Natural killer cell (primary cell): ENCODE data around the gene TBKBP1. TPM values are rescaled to one million over a fixed set of nuclear protein-coding genes. Genes with fewer than 3 reads are reported as not detected.

ENCODE experiments used
- ATAC-seq, 3 donors: fragments of 150-1000 bp in 2 of 3; fragments of 200-7000 bp in 1 of 3; cut with Tn5 transposase; 1 replicate in 1 of 3; 2 replicates in 2 of 3; pipeline ENCODE4 v1.10.0; 2021; ENCODE audit warnings: mild to moderate bottlenecking in 2 of 3, moderate library complexity in 2 of 3
- DNase-seq, 2 donors: peaks; one replicate each; pipeline versions ENCODE4 v3.0.0 to v3.0.0-alpha.2; 2013 to 2021; ENCODE audit warnings: mixed read lengths in 1 of 2
- H3K27ac ChIP-seq: one replicate; pipeline ENCODE4 v1.5.1; 2013; ENCODE audit warnings: mild to moderate bottlenecking, low read length
- H3K27me3 ChIP-seq: one replicate; pipeline ENCODE4 v1.6.1; 2013; ENCODE audit warnings: low read length; ENCODE audit not compliant: control insufficient read depth, insufficient read depth
- H3K36me3 ChIP-seq: one replicate; pipeline ENCODE4 v1.6.1; 2013; ENCODE audit warnings: low read length; ENCODE audit not compliant: control insufficient read depth, insufficient read depth
- H3K4me1 ChIP-seq: one replicate; pipeline ENCODE4 v1.6.1; 2013; ENCODE audit warnings: low read length; ENCODE audit not compliant: control insufficient read depth, insufficient read depth
- H3K4me3 ChIP-seq: one replicate; pipeline ENCODE4 v1.5.1; 2013; ENCODE audit warnings: low read length
- H3K9me3 ChIP-seq: one replicate; pipeline ENCODE4 v1.6.1; 2013; ENCODE audit warnings: low read length; ENCODE audit not compliant: control insufficient read depth, insufficient read depth
- H3K27ac Mint-ChIP-seq, 2 donors: one replicate each; pipeline ENCODE4 v1.8.0; 2022; ENCODE audit warnings: mild to moderate bottlenecking in 2 of 2, mixed read lengths in 2 of 2, moderate library complexity in 1 of 2
- H3K27me3 Mint-ChIP-seq, 2 donors: one replicate each; pipeline ENCODE4 v1.8.0; 2022; ENCODE audit warnings: low read depth in 2 of 2, mixed read lengths in 2 of 2
- H3K36me3 Mint-ChIP-seq: one replicate; pipeline ENCODE4 v1.8.0; 2022; ENCODE audit warnings: mixed read lengths
- H3K4me1 Mint-ChIP-seq, 2 donors: one replicate each; pipeline ENCODE4 v1.8.0; 2022; ENCODE audit warnings: mixed read lengths in 2 of 2
- H3K4me3 Mint-ChIP-seq: one replicate; pipeline ENCODE4 v1.8.0; 2022; ENCODE audit warnings: mild to moderate bottlenecking, moderate library complexity, mixed read lengths
- H3K9me3 Mint-ChIP-seq, 2 donors: one replicate each; pipeline ENCODE4 v1.8.0; 2022; ENCODE audit warnings: mixed read lengths in 2 of 2
- WGBS: methylation state at CpG from one replicate; pipeline ENCODE4 v1.1.7; 2013; ENCODE audit warnings: missing lambda C conversion rate; ENCODE audit not compliant: insufficient coverage; 5-methylcytosine and 5-hydroxymethylcytosine counted together
- intact Hi-C: fragments of 100-400 bp; cut with micrococcal nuclease; formaldehyde crosslinking; loops from one replicate; pipeline ENCODE4 v1.14.2; 2022
- total RNA-seq, 4 donors: library from RNA; stranded (reverse); fragments of 120-200 nt in 1 of 4; gene quantifications; one replicate each; pipeline versions ENCODE4 v1.2.3 to v1.2.4, GENCODE V29; 2013 to 2022
- TF ChIP-seq, protein P1 (sequence below): fragments of 200-600 bp; IDR thresholded peaks from one replicate; pipeline ENCODE4 v1.8.0; 2022; ENCODE audit warnings: antibody characterized with exemption

TBKBP1 gene
- total RNA-seq, 3 donors from 2014 or later (not counting 1 experiment from before 2014, with no cell fraction given), result 21.4 to 38.9 (median 37.6) TPM

DNA sequence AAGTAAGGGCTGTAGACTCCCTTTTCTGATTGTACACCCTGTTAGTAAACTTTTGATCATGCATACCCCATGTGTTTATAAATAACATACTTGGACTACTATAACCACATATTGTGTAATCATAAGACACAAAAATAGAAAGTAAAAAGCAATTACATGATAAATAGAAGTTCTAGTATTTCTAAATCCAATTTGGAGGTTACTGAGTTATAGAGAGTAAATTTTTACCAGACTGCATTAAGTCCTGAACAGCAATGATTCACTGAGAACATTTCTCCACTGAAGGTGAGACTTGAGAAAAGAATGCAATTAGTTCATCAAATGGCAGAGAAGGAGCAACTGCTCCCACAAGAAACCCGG is 7.7 kb upstream of the TBKBP1 start:
- Histone ChIP-seq H3K9me3 (no peaks in the 10 kb centered on the region), H3K36me3 (peaks cover 32% of the 10 kb centered on the region), H3K4me3 (no peak overlapping the region), H3K4me1 (no peaks in the 10 kb centered on the region), H3K27me3 (no peaks in the 10 kb centered on the region), H3K27ac (no peak overlapping the region)
- no CpG with 5 or more reads among the region's 1 CpG for WGBS
- peaks cover 9% of the 10 kb centered on the region for H3K36me3 Mint-ChIP-seq
- H3K9me3 Mint-ChIP-seq, result no peaks in the 10 kb centered on the region
- ATAC-seq (no peak), DNase-seq (no peak)
- intact Hi-C loops, result no loop called here
- TF ChIP-seq, protein P1, sequence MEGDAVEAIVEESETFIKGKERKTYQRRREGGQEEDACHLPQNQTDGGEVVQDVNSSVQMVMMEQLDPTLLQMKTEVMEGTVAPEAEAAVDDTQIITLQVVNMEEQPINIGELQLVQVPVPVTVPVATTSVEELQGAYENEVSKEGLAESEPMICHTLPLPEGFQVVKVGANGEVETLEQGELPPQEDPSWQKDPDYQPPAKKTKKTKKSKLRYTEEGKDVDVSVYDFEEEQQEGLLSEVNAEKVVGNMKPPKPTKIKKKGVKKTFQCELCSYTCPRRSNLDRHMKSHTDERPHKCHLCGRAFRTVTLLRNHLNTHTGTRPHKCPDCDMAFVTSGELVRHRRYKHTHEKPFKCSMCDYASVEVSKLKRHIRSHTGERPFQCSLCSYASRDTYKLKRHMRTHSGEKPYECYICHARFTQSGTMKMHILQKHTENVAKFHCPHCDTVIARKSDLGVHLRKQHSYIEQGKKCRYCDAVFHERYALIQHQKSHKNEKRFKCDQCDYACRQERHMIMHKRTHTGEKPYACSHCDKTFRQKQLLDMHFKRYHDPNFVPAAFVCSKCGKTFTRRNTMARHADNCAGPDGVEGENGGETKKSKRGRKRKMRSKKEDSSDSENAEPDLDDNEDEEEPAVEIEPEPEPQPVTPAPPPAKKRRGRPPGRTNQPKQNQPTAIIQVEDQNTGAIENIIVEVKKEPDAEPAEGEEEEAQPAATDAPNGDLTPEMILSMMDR, result no peak
- H3K4me1 Mint-ChIP-seq, result peaks cover 5 to 10% of the 10 kb centered on the region in 2 donors
- H3K27ac Mint-ChIP-seq, result peak overlapping the region; percentile 36 to 65
- H3K27me3 Mint-ChIP-seq, result no peaks in the 10 kb centered on the region
- H3K4me3 Mint-ChIP-seq, result no peak overlapping the region

GRCh38 chr17:47686664-47687327 is 7.2 kb upstream of the TBKBP1 start:
- ATAC-seq (no peak), DNase-seq (no peak)
- no peaks in the 10 kb centered on the region for H3K27me3 ChIP-seq
- Mint-ChIP-seq H3K27ac (peak overlapping the region; percentile 36 to 65), H3K9me3 (no peaks in the 10 kb centered on the region), H3K4me3 (no peak overlapping the region), H3K4me1 (peaks cover 5 to 11% of the 10 kb centered on the region in 2 donors), H3K27me3 (no peaks in the 10 kb centered on the region), H3K36me3 (peaks cover 8% of the 10 kb centered on the region)
- H3K4me3 ChIP-seq, result no peak overlapping the region
- peaks cover 27% of the 10 kb centered on the region for H3K36me3 ChIP-seq
- no peaks in the 10 kb centered on the region for H3K4me1 ChIP-seq
- no peak overlapping the region for H3K27ac ChIP-seq
- TF ChIP-seq, protein P1, result no peak
- H3K9me3 ChIP-seq, result no peaks in the 10 kb centered on the region
- intact Hi-C loops, result no loop called here
- WGBS, result 96% methylated on average over 7 of the region's 7 CpGs

GRCh38 chr17:47687328-47687690 is 6.7 kb upstream of the TBKBP1 start:
- H3K4me1 Mint-ChIP-seq, result peaks cover 5 to 16% of the 10 kb centered on the region in 2 donors
- no peak for ATAC-seq

More at GRCh38 chr17:47687328-47687690, 6.7 kb upstream of the TBKBP1 start:
- TF ChIP-seq, protein P1, result no peak
- no peak overlapping the region for H3K4me3 ChIP-seq
- no peak for DNase-seq
- H3K9me3 Mint-ChIP-seq, result no peaks in the 10 kb centered on the region
- intact Hi-C loops, result no loop called here
- no peak overlapping the region for H3K4me3 Mint-ChIP-seq
- H3K9me3 ChIP-seq, result no peaks in the 10 kb centered on the region
- no peaks in the 10 kb centered on the region for H3K27me3 ChIP-seq
- peak overlapping the region; percentile 36 to 65 for H3K27ac Mint-ChIP-seq
- no peaks in the 10 kb centered on the region for H3K27me3 Mint-ChIP-seq
- peaks cover 5% of the 10 kb centered on the region for H3K4me1 ChIP-seq
- peaks cover 22% of the 10 kb centered on the region for H3K36me3 ChIP-seq
- H3K27ac ChIP-seq, result no peak overlapping the region
- H3K36me3 Mint-ChIP-seq, result peaks cover 3% of the 10 kb centered on the region
